ENCODE measurements around the gene HS3ST3A1. TPM values are rescaled to one million over a fixed set of nuclear protein-coding genes. Genes with fewer than 3 reads are reported as not detected.
"Not testable (repeated sequence)": the region's sequence is repeated elsewhere in the genome, so short reads cannot be mapped to it uniquely, and the experiment has no call there.

The HS3ST3A1 gene
- total RNA-seq, 2 donors from 2014 or later, result 0.72 to 1.5 TPM

DNA sequence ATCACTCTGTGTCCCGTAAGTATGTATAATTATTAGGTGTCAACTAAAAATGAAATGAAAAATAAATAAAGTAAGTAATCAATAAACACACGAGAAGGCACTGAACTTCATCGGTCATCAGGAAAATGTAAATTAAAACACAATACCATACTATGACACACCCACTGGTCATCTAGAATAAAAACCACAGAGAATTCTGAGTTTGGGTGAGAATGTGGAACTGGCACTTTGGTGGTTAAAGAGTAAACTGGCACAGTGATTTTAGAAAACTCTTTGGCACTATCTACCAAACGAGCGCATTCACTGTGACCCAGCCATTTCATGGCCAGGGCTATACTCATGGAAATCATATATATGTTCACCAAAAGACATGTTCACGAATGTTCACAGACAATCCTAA lies 98.2 kb downstream of the HS3ST3A1 start:
- no peaks in the 10 kb centered on the region for H3K4me1 Mint-ChIP-seq (ENCODE audit: low read depth)
- DNase-seq (no peak), ATAC-seq (replicated peaks in 1 of 2) (no peak)
- H3K27me3 Mint-ChIP-seq (ENCODE audit: low read depth), result no peaks in the 10 kb centered on the region
- no peak overlapping the region for H3K4me3 Mint-ChIP-seq
- H3K9me3 Mint-ChIP-seq, result no peaks in the 10 kb centered on the region
- no peaks in the 10 kb centered on the region for H3K36me3 Mint-ChIP-seq (ENCODE audit: insufficient read depth in 2 of 2)
- no peak overlapping the region for H3K27ac Mint-ChIP-seq

DNA sequence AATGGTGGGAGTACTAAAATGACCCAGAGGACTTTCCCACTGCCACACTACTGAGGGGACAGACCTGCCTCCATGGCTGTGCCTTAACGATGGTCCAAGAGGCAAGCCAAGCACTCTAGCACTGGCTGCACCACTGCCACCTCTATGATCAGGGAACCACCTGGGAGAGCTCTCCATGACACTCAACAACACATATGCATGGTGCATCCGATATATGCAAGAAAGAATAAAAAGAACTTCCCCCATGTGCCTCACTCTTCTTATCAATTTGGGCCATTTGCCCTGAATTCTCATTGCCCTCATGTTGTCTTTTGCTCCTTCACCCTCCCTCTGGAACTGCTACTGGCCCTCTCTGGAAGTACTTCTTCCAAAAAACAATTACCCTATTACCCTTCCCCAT lies 99.5 kb downstream of the HS3ST3A1 start:
- ATAC-seq (replicated peaks in 1 of 2) (no peak), DNase-seq (no peak)
- Mint-ChIP-seq H3K27me3 (ENCODE audit: low read depth) (no peaks in the 10 kb centered on the region), H3K27ac (no peak overlapping the region), H3K9me3 (no peaks in the 10 kb centered on the region), H3K4me3 (no peak overlapping the region), H3K4me1 (ENCODE audit: low read depth) (no peaks in the 10 kb centered on the region), H3K36me3 (ENCODE audit: insufficient read depth in 2 of 2) (no peaks in the 10 kb centered on the region)

DNA sequence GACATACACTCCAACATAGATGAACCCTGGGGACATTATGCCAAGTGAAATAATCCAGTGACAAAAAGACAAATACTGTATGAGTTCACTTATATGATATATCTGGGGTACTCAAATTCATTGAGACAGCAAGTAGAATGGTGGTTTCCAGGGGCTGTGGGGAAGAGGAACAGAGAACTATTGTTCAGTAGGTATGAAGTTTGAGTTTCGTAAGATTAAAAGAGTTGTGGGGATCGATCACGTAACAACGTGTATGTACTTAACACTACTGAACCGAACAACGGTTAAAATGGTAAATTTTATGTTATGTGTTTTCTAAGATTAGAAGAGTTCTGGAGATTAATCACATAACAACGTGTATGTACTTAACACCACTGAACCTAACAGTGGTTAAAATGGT lies 100.8 kb downstream of the HS3ST3A1 start:
- H3K4me3 Mint-ChIP-seq, result no peak overlapping the region
- no peaks in the 10 kb centered on the region for H3K36me3 Mint-ChIP-seq (ENCODE audit: insufficient read depth in 2 of 2)
- no peaks in the 10 kb centered on the region for H3K27me3 Mint-ChIP-seq (ENCODE audit: low read depth)
- no peaks in the 10 kb centered on the region for H3K4me1 Mint-ChIP-seq (ENCODE audit: low read depth)
- no peak overlapping the region for H3K27ac Mint-ChIP-seq
- no peak for ATAC-seq (replicated peaks in 1 of 2)
- no peaks in the 10 kb centered on the region for H3K9me3 Mint-ChIP-seq
- no peak for DNase-seq

DNA sequence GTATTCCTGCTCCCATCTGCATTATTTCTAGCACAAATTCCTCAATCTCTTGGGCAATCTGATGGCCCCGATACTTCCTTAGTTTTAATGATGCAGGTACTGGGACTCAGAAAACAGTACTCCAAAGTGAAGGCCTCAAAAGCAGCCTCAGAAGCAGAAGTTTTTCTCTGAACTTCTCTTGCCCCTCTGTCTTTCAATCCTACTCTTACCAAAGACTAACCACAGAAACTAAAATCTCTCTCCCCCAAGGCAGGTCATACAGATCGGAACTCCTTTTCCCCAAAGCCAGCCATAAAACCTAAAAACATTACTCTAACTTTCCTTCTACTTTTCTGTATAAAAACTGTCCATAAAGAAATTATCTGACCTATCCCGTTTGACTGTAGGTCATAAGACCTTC lies 103.5 kb downstream of the HS3ST3A1 start:
- Mint-ChIP-seq H3K36me3 (ENCODE audit: insufficient read depth in 2 of 2) (no peaks in the 10 kb centered on the region), H3K27ac (no peak overlapping the region), H3K4me3 (no peak overlapping the region), H3K4me1 (ENCODE audit: low read depth) (no peaks in the 10 kb centered on the region), H3K9me3 (no peaks in the 10 kb centered on the region), H3K27me3 (ENCODE audit: low read depth) (no peaks in the 10 kb centered on the region)
- DNase-seq, result no peak
- no peak for ATAC-seq (replicated peaks in 1 of 2)

DNA sequence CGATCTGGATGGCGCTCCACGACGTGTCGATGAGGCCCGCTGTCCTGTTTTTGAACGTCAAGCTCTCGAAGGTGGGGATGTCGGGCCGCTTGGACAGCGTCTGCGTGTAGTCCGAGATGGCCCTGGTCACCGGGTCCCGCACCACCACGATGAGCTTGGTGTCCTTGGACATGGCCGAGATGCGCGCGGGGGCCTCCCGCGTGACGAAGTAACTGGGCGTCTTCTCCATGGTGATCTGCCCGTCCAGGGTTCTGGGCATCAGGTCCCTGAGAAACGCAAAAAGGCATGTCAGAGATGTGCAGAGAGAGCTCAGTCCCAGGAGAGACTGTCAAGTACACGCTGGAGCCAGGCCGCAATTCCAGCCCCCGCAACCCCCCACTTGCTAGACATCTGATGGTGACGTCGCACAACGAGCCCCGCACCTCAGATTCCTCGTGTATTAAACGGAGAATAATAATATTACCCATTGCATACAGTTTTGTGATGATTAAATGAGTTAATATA lies 105.1 kb downstream of the HS3ST3A1 start:
- H3K36me3 Mint-ChIP-seq (ENCODE audit: insufficient read depth in 2 of 2); H3K27ac Mint-ChIP-seq; DNase-seq; H3K4me1 Mint-ChIP-seq (ENCODE audit: low read depth); H3K4me3 Mint-ChIP-seq; H3K27me3 Mint-ChIP-seq (ENCODE audit: low read depth); ATAC-seq (replicated peaks in 1 of 2); H3K9me3 Mint-ChIP-seq: not testable (repeated sequence)

DNA sequence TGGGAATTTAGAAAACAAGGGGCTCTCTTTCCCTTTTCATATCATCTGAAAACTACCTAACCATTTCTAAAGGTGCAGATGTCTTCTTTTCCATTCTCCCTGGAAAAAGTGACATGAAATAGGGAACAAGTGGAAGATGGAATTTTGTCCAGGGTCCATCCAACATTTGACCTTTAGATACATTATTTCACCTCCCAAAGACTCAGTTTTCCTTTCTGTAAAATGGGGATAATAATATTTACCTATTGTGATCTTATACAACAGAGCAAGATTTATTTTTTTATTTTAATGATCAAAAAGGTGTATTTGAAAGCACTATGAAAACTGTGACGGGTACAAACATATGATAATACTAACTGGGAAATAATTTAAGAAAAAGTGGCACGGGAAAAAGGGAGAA lies 106.3 kb downstream of the HS3ST3A1 start:
- no peaks in the 10 kb centered on the region for H3K4me1 Mint-ChIP-seq (ENCODE audit: low read depth)
- H3K36me3 Mint-ChIP-seq (ENCODE audit: insufficient read depth in 2 of 2), result no peaks in the 10 kb centered on the region
- DNase-seq (no peak), ATAC-seq (replicated peaks in 1 of 2) (no peak)
- peaks cover 0 to 1% of the 10 kb centered on the region in 2 donors for H3K9me3 Mint-ChIP-seq
- no peak overlapping the region for H3K4me3 Mint-ChIP-seq
- H3K27me3 Mint-ChIP-seq (ENCODE audit: low read depth), result no peaks in the 10 kb centered on the region
- no peak overlapping the region for H3K27ac Mint-ChIP-seq

DNA sequence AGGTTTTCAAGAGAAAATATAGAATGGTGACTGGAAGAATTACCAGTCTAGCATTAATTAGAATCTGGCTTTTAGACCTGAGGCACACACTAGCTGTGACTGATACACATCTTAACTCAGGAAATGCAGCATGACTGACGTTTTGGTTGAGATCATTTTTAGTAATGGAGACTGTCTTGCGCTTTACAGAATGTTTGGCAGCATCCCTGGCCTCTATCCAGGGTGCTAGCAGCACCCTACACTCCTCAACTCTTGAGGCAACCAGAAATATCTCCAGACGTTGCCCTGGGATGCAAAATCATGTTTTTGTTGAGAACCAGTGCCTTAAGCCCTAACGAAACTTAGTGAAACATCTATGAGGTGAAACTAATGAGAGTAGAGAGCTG lies 109.0 kb downstream of the HS3ST3A1 start:
- Mint-ChIP-seq H3K27me3 (ENCODE audit: low read depth) (peaks cover 9% of the 10 kb centered on the region), H3K4me1 (ENCODE audit: low read depth) (no peaks in the 10 kb centered on the region), H3K36me3 (ENCODE audit: insufficient read depth in 2 of 2) (no peaks in the 10 kb centered on the region), H3K4me3 (no peak overlapping the region), H3K9me3 (peaks cover 1 to 2% of the 10 kb centered on the region in 2 donors), H3K27ac (no peak overlapping the region)
- ATAC-seq (replicated peaks in 1 of 2) (no peak), DNase-seq (no peak)

DNA sequence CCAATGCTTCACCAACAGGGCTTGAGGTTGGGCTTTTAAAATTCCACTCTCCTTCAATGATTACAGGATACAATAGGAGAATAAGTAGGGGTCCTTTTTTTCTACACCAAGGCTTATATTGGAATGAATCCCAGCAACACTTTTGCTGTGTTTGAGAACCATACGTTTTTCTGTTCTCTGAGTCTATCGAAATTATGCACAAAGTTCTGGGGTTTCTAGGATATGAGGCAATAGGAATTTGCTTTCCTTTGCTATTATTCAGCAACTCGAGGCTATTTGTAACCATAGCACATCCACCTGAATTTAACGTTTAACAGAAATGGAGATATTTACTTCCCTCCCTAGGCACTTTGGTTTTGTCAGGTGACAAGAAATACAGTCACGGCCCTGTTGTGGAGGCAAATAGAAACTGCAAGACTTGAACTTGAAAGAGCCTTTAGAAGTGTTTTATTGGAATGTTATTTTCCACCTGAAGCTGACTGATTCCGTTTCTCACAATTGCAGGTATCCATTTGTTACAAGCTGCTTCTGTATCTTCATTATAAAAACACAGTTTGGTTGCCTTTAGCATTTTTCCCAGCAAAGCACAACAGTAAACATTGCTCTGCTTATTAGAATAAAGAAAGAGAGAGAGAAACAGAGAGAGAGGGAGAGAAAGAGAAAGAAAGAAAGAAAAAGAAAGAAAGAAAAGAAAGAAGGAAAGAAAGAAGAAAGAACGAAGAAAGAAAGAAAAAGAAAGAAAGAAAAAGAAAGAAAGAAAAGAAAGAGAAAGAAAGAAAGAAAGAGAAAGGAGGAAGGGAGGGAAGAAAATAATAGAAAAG lies 109.6 kb downstream of the HS3ST3A1 start:
- Mint-ChIP-seq H3K4me1 (ENCODE audit: low read depth) (no peaks in the 10 kb centered on the region), H3K9me3 (peaks cover 1 to 2% of the 10 kb centered on the region in 2 donors), H3K27me3 (ENCODE audit: low read depth) (peaks cover 9% of the 10 kb centered on the region), H3K36me3 (ENCODE audit: insufficient read depth in 2 of 2) (no peaks in the 10 kb centered on the region), H3K4me3 (no peak overlapping the region), H3K27ac (no peak overlapping the region)
- ATAC-seq (replicated peaks in 1 of 2) (no peak), DNase-seq (no peak)

DNA sequence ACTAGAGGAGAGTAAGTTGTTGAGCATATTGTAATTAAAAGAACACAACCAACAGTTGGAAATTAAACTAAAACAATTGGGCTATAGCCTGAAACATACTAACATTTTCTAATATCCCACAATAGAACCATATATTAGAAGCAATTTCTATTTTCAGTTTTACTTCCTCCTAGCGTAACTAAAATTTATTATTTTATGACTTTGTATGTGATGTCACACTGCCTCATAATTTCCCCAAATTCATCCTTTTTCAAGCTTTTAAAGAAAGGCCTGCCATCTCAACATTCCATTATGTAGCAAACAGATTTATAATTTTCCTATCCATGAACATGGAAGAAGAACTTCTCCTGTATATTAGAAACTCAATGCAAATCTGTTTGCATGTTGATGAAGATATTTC lies 110.2 kb downstream of the HS3ST3A1 start:
- H3K4me3 Mint-ChIP-seq, result no peak overlapping the region
- no peak for DNase-seq
- H3K27me3 Mint-ChIP-seq (ENCODE audit: low read depth), result peaks cover 9% of the 10 kb centered on the region
- H3K27ac Mint-ChIP-seq, result no peak overlapping the region
- no peak for ATAC-seq (replicated peaks in 1 of 2)
- H3K9me3 Mint-ChIP-seq, result peaks cover 1 to 2% of the 10 kb centered on the region in 2 donors
- no peaks in the 10 kb centered on the region for H3K4me1 Mint-ChIP-seq (ENCODE audit: low read depth)
- no peaks in the 10 kb centered on the region for H3K36me3 Mint-ChIP-seq (ENCODE audit: insufficient read depth in 2 of 2)

DNA sequence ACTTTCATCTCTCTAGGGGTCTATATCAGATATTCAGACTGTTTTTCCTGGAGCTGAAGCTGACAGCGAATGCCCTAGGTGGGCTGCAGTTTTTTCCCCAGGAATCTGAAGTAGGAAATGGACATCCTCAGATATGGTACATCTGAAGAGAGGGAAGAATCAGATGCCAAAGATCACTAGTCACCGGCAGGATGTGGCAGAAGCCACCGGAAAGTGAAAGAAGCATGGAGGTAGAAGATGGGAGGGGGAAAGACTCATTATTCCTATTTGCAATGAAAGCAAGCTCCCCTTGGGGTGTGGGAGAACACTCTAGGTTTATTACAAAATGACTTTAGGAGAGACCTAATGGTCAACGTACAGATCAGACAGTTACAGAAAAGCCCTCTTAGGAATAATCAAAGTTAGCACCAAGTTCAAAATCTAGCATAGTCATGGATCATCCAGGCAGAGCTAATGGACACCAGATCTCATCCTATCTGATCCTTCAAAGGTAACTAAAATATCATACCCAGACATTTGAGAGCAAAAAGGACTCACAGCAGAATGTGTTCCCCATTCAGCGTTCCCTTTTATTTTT lies 110.7 kb downstream of the HS3ST3A1 start:
- no peaks in the 10 kb centered on the region for H3K36me3 Mint-ChIP-seq (ENCODE audit: insufficient read depth in 2 of 2)
- peaks cover 1 to 2% of the 10 kb centered on the region in 2 donors for H3K9me3 Mint-ChIP-seq
- no peak overlapping the region for H3K27ac Mint-ChIP-seq
- peaks cover 9% of the 10 kb centered on the region for H3K27me3 Mint-ChIP-seq (ENCODE audit: low read depth)
- ATAC-seq (replicated peaks in 1 of 2) (no peak), DNase-seq (no peak)
- no peaks in the 10 kb centered on the region for H3K4me1 Mint-ChIP-seq (ENCODE audit: low read depth)
- H3K4me3 Mint-ChIP-seq, result no peak overlapping the region

DNA sequence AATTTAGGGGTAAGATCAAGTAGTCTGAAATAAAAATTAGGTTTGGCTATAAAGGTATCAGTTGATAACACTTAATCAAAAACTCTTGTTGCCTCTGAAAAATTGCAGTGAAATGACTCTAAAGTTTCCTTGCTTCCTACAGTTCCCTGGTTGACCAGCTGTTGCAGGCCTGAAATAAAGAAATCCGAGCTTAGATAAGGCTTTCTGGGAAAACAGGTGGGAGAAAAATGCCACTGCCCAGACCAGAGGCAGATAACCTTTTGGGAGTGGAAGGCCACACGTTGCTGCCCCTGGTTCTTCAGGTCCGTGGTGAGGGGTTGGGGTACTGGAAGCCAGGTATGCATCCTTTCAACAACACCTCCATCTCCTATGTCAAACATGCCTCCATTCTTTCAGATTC lies 111.3 kb downstream of the HS3ST3A1 start:
- DNase-seq, result no peak
- Mint-ChIP-seq H3K4me1 (ENCODE audit: low read depth) (no peaks in the 10 kb centered on the region), H3K9me3 (peaks cover 1 to 2% of the 10 kb centered on the region in 2 donors), H3K27ac (no peak overlapping the region), H3K27me3 (ENCODE audit: low read depth) (peaks cover 9% of the 10 kb centered on the region), H3K36me3 (ENCODE audit: insufficient read depth in 2 of 2) (no peaks in the 10 kb centered on the region), H3K4me3 (no peak overlapping the region)
- no peak for ATAC-seq (replicated peaks in 1 of 2)

DNA sequence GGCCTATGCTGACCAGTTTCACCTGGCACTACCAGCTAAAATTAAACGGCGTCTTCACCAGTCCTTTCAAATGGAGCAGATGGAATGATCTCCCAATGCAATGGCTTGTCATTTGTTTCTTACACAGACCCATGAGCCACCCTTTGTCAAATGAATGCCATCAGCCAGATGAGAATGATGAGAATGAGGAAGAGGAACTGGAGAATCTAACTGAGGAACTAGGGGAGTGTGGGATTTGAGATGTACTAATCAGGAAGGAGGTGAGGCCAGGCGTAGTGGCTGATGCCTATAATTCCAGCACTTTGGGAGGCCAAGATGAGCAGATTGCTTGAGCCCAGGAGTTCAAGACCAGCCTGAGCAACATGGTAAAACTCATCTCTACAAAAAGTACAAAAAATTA lies 116.4 kb downstream of the HS3ST3A1 start:
- Mint-ChIP-seq H3K4me1 (ENCODE audit: low read depth) (no peaks in the 10 kb centered on the region), H3K36me3 (ENCODE audit: insufficient read depth in 2 of 2) (peaks cover 0 to 5% of the 10 kb centered on the region in 2 donors), H3K4me3 (no peak overlapping the region), H3K9me3 (peaks cover under 1 to 4% of the 10 kb centered on the region in 2 donors), H3K27ac (no peak overlapping the region), H3K27me3 (ENCODE audit: low read depth) (peaks cover 9% of the 10 kb centered on the region)
- no peak for DNase-seq
- no peak for ATAC-seq (replicated peaks in 1 of 2)

DNA sequence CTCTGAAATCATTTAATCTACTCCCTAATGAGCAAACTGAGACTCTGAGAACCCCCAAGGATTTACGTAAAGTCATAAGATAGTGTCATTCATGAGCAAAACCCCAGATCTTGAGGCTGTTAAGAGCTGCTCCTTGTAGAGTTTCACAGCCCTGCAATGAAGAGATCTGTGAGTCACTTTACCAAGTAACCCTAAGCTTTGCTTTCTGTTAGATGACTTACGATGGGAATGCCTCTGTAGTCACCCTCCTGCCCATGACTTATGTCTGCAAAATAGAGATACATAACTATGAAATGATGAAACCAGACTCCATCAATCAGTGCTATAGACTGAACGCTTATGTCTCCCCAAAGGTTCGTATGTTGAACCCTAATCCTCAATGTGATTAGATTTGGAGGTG lies 117.7 kb downstream of the HS3ST3A1 start:
- ATAC-seq (replicated peaks in 1 of 2), result no peak
- H3K27ac Mint-ChIP-seq, result no peak overlapping the region
- peaks cover 2% of the 10 kb centered on the region for H3K27me3 Mint-ChIP-seq (ENCODE audit: low read depth)
- no peaks in the 10 kb centered on the region for H3K4me1 Mint-ChIP-seq (ENCODE audit: low read depth)
- peaks cover 5 to 7% of the 10 kb centered on the region in 2 donors for H3K36me3 Mint-ChIP-seq (ENCODE audit: insufficient read depth in 2 of 2)
- no peak overlapping the region for H3K4me3 Mint-ChIP-seq
- H3K9me3 Mint-ChIP-seq, result peaks cover 5 to 10% of the 10 kb centered on the region in 2 donors
- no peak for DNase-seq
